ENCODE data around the gene CCNJL. TPM values are rescaled to one million over a fixed set of nuclear protein-coding genes. Genes with fewer than 3 reads are reported as not detected.

CCNJL gene
- total and polyA plus RNA-seq, 2 of the 8 experiments (the other 6 are each of a cell fraction or from before 2014, with no cell fraction given): 34.6 to 44.7 TPM

- no peak for TF ChIP-seq CHD7 (IDR thresholded peaks at IDR 0.05; ENCODE audit: insufficient replicate concordance, low read length)
- no peak for TF ChIP-seq KDM1A (IDR thresholded peaks at IDR 0.05; ENCODE audit: borderline replicate concordance, low read length)
- no peak for TF ChIP-seq EGR1 (IDR thresholded peaks at IDR 0.05; ENCODE audit: borderline replicate concordance, low read depth, low read length)
- TF ChIP-seq SIRT6 (IDR thresholded peaks at IDR 0.05; ENCODE audit: low read length): no peak
Measured at GRCh38 chr5:160312960-160313727, 780 bp upstream of the CCNJL start (continued).

All from H1 (cell line).